ENCODE data around the gene RALGAPA2.
"Not testable (repeated sequence)": the region's sequence is repeated elsewhere in the genome, so short reads cannot be mapped to it uniquely, and the experiment has no call there.

The RALGAPA2 gene

GRCh38 chr20:20359628-20360027 lies 352.8 kb downstream of the RALGAPA2 start:
- DNase-seq, result no peak

GRCh38 chr20:20358801-20359200 lies 353.6 kb downstream of the RALGAPA2 start:
- TF ChIP-seq POLR2A (IDR thresholded peaks at IDR 0.05; ENCODE audit: low read length), result no peak
- TF ChIP-seq GATA1 (IDR thresholded peaks at IDR 0.05; ENCODE audit: low read depth, low read length), result no peak
- no peak for DNase-seq

More at GRCh38 chr20:20359628-20360027, 352.8 kb downstream of the RALGAPA2 start:
- TF ChIP-seq POLR2A (IDR thresholded peaks at IDR 0.05; ENCODE audit: low read length), result no peak
- TF ChIP-seq GATA1 (IDR thresholded peaks at IDR 0.05; ENCODE audit: low read depth, low read length), result no peak

- DNase-seq, result not testable (repeated sequence)
These were observed 356.9 kb downstream of the RALGAPA2 start for GRCh38 chr20:20355503-20355902.

- no peak for TF ChIP-seq POLR2A (IDR thresholded peaks at IDR 0.05; ENCODE audit: low read length)
- no peak for TF ChIP-seq GATA1 (IDR thresholded peaks at IDR 0.05; ENCODE audit: low read depth, low read length)
- no peak for DNase-seq
These were observed 358.9 kb downstream of the RALGAPA2 start for GRCh38 chr20:20353576-20353975.

- DNase-seq, result no peak
These were observed 368.0 kb downstream of the RALGAPA2 start for GRCh38 chr20:20344476-20344875.

GRCh38 chr20:20343932-20344331 lies 368.5 kb downstream of the RALGAPA2 start:
- DNase-seq, result no peak
- no peak for TF ChIP-seq POLR2A (IDR thresholded peaks at IDR 0.05; ENCODE audit: low read length)

More at GRCh38 chr20:20344476-20344875, 368.0 kb downstream of the RALGAPA2 start:
- no peak for TF ChIP-seq GATA1 (IDR thresholded peaks at IDR 0.05; ENCODE audit: low read depth, low read length)
